Epithelial cell of esophagus (primary cell): ENCODE results near the gene EGFLAM.
A peak's percentile ranks its signal among the peaks of the same experiment; 100 is the strongest.

Experiments
- DNase-seq: peaks from one replicate; pipeline ENCODE4 v3.0.0; 2010; ENCODE audit warnings: low read depth
- H3K4me3 ChIP-seq: 2 replicates; pipeline ENCODE4 v1.5.1; 2011; ENCODE audit warnings: mild to moderate bottlenecking, low read length, control low read depth
- CTCF ChIP-seq: IDR thresholded peaks from 2 replicates; pipeline ENCODE4 v1.5.1; 2011; ENCODE audit warnings: low read depth, mild to moderate bottlenecking, low read length, control low read depth, inconsistent platforms; ENCODE audit not compliant: insufficient read depth; ENCODE audit errors: missing control alignments

Gene EGFLAM

GRCh38 chr5:38258319-38259061, at the start of gene EGFLAM:
Gene EGFLAM, plus strand, starts transcription at chr5:38258559. Its CDS starts 196 bp downstream, at chr5:38258755.
- peak within 1 kb of the TSS; percentile 14 for H3K4me3 ChIP-seq
- peak; percentile 8 for TF ChIP-seq CTCF
- peak; percentile 11 for DNase-seq

GRCh38 chr5:38208782-38209378, 49.5 kb upstream of the EGFLAM start:
- TF ChIP-seq CTCF: peak; percentile 58
- DNase-seq: peak; percentile 74
- no peak overlapping the region for H3K4me3 ChIP-seq

GRCh38 chr5:38210676-38211353, 47.5 kb upstream of the EGFLAM start:
- no peak for TF ChIP-seq CTCF
- no peak for DNase-seq
- no peak overlapping the region for H3K4me3 ChIP-seq

GRCh38 chr5:38211354-38211710, 47.0 kb upstream of the EGFLAM start:
- no peak for DNase-seq
- no peak for TF ChIP-seq CTCF
- H3K4me3 ChIP-seq: no peak overlapping the region

- no peak for TF ChIP-seq CTCF
- H3K4me3 ChIP-seq: no peak overlapping the region
- DNase-seq: no peak
These were observed 46.1 kb upstream of the EGFLAM start for GRCh38 chr5:38212307-38212706.

- no peak for DNase-seq
- no peak overlapping the region for H3K4me3 ChIP-seq
- TF ChIP-seq CTCF: no peak
These were observed 32.3 kb upstream of the EGFLAM start for GRCh38 chr5:38226091-38226490.
